Endometrial microvascular endothelial cells (primary cell): Measurements from ENCODE around the gene LPP. TPM values are rescaled to one million over a fixed set of nuclear protein-coding genes. Genes with fewer than 3 reads are reported as not detected.

Source experiments
- in situ Hi-C: cut with HindIII; loops from 2 replicates; pipeline ENCODE4 v1.10.0; 2017; ENCODE audit warnings: low sequenced_read_pairs, low pct_unique_long_range_greater_than_20kb; ENCODE audit errors: inconsistent ontology term
- total RNA-seq: library from RNA; depleted of rRNA; stranded (reverse); fragments of >200 nt; gene quantifications from one replicate; pipeline ENCODE4 v1.2.3, GENCODE V29; 2015; ENCODE audit errors: inconsistent ontology term

LPP gene
- total RNA-seq, 1 donor from 2014 or later: 43.2 TPM

- in situ Hi-C loops: loop anchor here (5.0 kb wide), 1 partner anchor 49 kb away; no protein-coding TSS in a partner anchor
These were observed 144.6 kb downstream of the LPP start for GRCh38 chr3:188298585-188298984.

- in situ Hi-C loops: loop anchor here (5.0 kb wide), 1 partner anchor 48 kb away; no protein-coding TSS in a partner anchor
These were observed 145.1 kb downstream of the LPP start for GRCh38 chr3:188299068-188299467.

GRCh38 chr3:188299708-188300107 lies 145.8 kb downstream of the LPP start:
- in situ Hi-C loops: loop anchor here (5.0 kb wide), 1 partner anchor 48 kb away; no protein-coding TSS in a partner anchor

- in situ Hi-C loops: no loop called here
These were observed 147.2 kb downstream of the LPP start for GRCh38 chr3:188301147-188301546.

- in situ Hi-C loops: no loop called here
These were observed 149.4 kb downstream of the LPP start for GRCh38 chr3:188303286-188303799.

GRCh38 chr3:188303823-188304222 lies 149.9 kb downstream of the LPP start:
- in situ Hi-C loops: no loop called here

GRCh38 chr3:188304501-188304900 lies 150.5 kb downstream of the LPP start:
- in situ Hi-C loops: no loop called here

- in situ Hi-C loops: no loop called here
These were observed 151.3 kb downstream of the LPP start for GRCh38 chr3:188305220-188305619.

GRCh38 chr3:188306435-188307005 lies 152.6 kb downstream of the LPP start:
- in situ Hi-C loops: no loop called here

GRCh38 chr3:188309437-188310269 lies 155.7 kb downstream of the LPP start:
- in situ Hi-C loops: no loop called here

- in situ Hi-C loops: no loop called here
These were observed 156.3 kb downstream of the LPP start for GRCh38 chr3:188310270-188310710.

- in situ Hi-C loops: no loop called here
These were observed 161.6 kb downstream of the LPP start for GRCh38 chr3:188315553-188315952.

- in situ Hi-C loops: no loop called here
These were observed 162.2 kb downstream of the LPP start for GRCh38 chr3:188316021-188316722.

- in situ Hi-C loops: no loop called here
These were observed 162.7 kb downstream of the LPP start for GRCh38 chr3:188316723-188317070.

- in situ Hi-C loops: no loop called here
These were observed 165.6 kb downstream of the LPP start for GRCh38 chr3:188319569-188319968.

- in situ Hi-C loops: no loop called here
These were observed 166.8 kb downstream of the LPP start for GRCh38 chr3:188320757-188321156.

- in situ Hi-C loops: no loop called here
These were observed 167.3 kb downstream of the LPP start for GRCh38 chr3:188321258-188321657.

GRCh38 chr3:188322135-188322887 lies 168.4 kb downstream of the LPP start:
- in situ Hi-C loops: no loop called here
